ENCODE results near the gene CLMP.

DNA sequence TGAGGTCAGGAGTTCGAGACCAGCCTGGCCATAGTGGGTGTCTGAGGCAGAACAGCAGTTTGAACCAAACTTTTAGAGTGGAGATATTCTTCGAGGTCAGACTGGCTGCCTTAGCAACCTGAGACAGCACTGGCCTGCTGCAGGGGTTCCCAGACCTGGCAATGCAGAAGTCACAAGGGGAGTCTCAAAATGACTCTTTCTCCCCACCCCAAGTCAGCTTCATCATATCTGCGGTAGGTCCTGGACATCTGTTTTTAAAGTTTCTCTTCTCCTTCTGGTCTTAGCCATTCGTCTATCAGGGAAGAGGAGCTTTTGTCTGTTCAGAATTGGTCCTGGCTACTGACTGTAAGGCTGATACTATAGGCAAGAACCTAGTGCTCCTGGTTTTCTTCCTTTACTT is 14.5 kb upstream of the CLMP start:
- TF ChIP-seq RAD21 (IDR thresholded peaks at IDR 0.05; ENCODE audit: low read depth) (no peak), POLR2AphosphoS5 (IDR thresholded peaks at IDR 0.05; ENCODE audit: low read depth, low read length) (no peak), CEBPB (IDR thresholded peaks at IDR 0.05; ENCODE audit: low read depth) (no peak), FOSL1 (IDR thresholded peaks at IDR 0.05; ENCODE audit: low read depth) (no peak), POLR2A (IDR thresholded peaks at IDR 0.05; ENCODE audit: borderline replicate concordance, extremely low read depth, insufficient read depth, insufficient read length) (no peak), EZH2 (IDR thresholded peaks at IDR 0.05) (no peak), ZNF274 (IDR thresholded peaks at IDR 0.05; ENCODE audit: low read depth, low read length) (no peak), EGR1 (IDR thresholded peaks at IDR 0.05; ENCODE audit: low read depth) (no peak), JUND (IDR thresholded peaks at IDR 0.05) (no peak), EZH2phosphoT487 (IDR thresholded peaks at IDR 0.05; ENCODE audit: borderline replicate concordance) (no peak), SIN3A (IDR thresholded peaks at IDR 0.05; ENCODE audit: low read depth) (no peak)
- TF ChIP-seq, protein P1, sequence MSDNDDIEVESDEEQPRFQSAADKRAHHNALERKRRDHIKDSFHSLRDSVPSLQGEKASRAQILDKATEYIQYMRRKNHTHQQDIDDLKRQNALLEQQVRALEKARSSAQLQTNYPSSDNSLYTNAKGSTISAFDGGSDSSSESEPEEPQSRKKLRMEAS (IDR thresholded peaks at IDR 0.05): no peak
- TF ChIP-seq, protein P2, sequence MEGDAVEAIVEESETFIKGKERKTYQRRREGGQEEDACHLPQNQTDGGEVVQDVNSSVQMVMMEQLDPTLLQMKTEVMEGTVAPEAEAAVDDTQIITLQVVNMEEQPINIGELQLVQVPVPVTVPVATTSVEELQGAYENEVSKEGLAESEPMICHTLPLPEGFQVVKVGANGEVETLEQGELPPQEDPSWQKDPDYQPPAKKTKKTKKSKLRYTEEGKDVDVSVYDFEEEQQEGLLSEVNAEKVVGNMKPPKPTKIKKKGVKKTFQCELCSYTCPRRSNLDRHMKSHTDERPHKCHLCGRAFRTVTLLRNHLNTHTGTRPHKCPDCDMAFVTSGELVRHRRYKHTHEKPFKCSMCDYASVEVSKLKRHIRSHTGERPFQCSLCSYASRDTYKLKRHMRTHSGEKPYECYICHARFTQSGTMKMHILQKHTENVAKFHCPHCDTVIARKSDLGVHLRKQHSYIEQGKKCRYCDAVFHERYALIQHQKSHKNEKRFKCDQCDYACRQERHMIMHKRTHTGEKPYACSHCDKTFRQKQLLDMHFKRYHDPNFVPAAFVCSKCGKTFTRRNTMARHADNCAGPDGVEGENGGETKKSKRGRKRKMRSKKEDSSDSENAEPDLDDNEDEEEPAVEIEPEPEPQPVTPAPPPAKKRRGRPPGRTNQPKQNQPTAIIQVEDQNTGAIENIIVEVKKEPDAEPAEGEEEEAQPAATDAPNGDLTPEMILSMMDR (IDR thresholded peaks at IDR 0.05 in 2 of 3, conservative IDR thresholded peaks at IDR 0.05 in 1 of 3; ENCODE audit: borderline replicate concordance in 1 of 3, insufficient read depth in 1 of 3, low read depth in 2 of 3, low read length in 2 of 3): no peak
- TF ChIP-seq, protein P3, sequence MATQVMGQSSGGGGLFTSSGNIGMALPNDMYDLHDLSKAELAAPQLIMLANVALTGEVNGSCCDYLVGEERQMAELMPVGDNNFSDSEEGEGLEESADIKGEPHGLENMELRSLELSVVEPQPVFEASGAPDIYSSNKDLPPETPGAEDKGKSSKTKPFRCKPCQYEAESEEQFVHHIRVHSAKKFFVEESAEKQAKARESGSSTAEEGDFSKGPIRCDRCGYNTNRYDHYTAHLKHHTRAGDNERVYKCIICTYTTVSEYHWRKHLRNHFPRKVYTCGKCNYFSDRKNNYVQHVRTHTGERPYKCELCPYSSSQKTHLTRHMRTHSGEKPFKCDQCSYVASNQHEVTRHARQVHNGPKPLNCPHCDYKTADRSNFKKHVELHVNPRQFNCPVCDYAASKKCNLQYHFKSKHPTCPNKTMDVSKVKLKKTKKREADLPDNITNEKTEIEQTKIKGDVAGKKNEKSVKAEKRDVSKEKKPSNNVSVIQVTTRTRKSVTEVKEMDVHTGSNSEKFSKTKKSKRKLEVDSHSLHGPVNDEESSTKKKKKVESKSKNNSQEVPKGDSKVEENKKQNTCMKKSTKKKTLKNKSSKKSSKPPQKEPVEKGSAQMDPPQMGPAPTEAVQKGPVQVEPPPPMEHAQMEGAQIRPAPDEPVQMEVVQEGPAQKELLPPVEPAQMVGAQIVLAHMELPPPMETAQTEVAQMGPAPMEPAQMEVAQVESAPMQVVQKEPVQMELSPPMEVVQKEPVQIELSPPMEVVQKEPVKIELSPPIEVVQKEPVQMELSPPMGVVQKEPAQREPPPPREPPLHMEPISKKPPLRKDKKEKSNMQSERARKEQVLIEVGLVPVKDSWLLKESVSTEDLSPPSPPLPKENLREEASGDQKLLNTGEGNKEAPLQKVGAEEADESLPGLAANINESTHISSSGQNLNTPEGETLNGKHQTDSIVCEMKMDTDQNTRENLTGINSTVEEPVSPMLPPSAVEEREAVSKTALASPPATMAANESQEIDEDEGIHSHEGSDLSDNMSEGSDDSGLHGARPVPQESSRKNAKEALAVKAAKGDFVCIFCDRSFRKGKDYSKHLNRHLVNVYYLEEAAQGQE (IDR thresholded peaks at IDR 0.05; ENCODE audit: low read depth): no peak

All from HCT116 (cell line).